ENCODE results near the gene PRELP. TPM values are rescaled to one million over a fixed set of nuclear protein-coding genes. Genes with fewer than 3 reads are reported as not detected.

Gene PRELP
- total RNA-seq, 6 experiments from 2014 or later: 3.8 to 10.8 (median 5.4) TPM

DNA sequence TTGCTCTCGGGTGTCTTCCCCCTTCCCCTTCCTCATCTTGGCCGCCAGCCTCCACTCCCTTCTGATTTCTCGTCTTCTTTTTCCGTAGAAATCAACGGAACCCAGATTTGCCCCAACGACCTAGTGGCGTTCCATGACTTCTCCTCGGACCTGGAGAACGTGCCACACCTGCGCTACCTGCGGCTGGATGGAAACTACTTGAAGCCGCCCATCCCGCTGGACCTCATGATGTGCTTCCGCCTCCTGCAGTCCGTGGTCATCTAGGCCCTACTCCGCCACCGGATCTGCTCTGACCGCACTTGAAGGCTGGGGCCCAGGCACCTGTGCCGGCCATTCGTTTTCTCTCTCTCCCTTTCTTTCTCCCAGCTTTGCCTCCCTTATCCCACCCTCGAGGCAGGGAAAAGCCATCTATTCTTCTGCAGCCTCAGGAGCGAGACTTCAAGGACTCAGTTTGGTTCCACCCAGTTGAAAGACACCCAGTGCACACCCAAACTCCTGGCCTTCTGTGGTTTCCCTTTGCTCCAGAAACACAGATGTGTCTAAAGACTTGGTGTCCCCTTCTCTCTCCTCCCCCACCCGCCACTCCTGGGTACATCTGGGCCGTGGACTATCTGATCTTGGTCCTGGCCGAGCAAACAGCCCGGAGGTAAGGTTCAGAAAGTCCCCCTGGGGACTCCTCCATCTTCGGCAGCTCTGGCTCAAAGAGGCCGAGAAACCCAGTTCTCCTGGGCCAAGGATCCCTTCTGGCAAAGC lies 11.2 kb downstream of the PRELP start:
- Histone ChIP-seq H3K9me3 (no peaks in the 10 kb centered on the region), H3K36me3 (no peaks in the 10 kb centered on the region), H3K4me3 (no peak overlapping the region), H3K4me1 (no peaks in the 10 kb centered on the region), H3K27me3 (no peaks in the 10 kb centered on the region), H3K27ac (peak overlapping the region in 1 of 3 donors; percentile 10)
- TF ChIP-seq, protein P1, sequence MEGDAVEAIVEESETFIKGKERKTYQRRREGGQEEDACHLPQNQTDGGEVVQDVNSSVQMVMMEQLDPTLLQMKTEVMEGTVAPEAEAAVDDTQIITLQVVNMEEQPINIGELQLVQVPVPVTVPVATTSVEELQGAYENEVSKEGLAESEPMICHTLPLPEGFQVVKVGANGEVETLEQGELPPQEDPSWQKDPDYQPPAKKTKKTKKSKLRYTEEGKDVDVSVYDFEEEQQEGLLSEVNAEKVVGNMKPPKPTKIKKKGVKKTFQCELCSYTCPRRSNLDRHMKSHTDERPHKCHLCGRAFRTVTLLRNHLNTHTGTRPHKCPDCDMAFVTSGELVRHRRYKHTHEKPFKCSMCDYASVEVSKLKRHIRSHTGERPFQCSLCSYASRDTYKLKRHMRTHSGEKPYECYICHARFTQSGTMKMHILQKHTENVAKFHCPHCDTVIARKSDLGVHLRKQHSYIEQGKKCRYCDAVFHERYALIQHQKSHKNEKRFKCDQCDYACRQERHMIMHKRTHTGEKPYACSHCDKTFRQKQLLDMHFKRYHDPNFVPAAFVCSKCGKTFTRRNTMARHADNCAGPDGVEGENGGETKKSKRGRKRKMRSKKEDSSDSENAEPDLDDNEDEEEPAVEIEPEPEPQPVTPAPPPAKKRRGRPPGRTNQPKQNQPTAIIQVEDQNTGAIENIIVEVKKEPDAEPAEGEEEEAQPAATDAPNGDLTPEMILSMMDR (IDR thresholded peaks at IDR 0.05): no peak
- no peak for TF ChIP-seq POLR2A (IDR thresholded peaks at IDR 0.05)
- intact Hi-C loops (cut with DNase I): loop anchor here (5.0 to 10.0 kb wide), 2 partner anchors 144 to 212 kb away; no protein-coding TSS in a partner anchor
- ATAC-seq (no peak), DNase-seq (no peak)
- WGBS (ENCODE audit: insufficient coverage, low coverage, low lambda C conversion rate, missing lambda C conversion rate): 73% methylated on average over 15 of the region's 28 CpGs

DNA sequence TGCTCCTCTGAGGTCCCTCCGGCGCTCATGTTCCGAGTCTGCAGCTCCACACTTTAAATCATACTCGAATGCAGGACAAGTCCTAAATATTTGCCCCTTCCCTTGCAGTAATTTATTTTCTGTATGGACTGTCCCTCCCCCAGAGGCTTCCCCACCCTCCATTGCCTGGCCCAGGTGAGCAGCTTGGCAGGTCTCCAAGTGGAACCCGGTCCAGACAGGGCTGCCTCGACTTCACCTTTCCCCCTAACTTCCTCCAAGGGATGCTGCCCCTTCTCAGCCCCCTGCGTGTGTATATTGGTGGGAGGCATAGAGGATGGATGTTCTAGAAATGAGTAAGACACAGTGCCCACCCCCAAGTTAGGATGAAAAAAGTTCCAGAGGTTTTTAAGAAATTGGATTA lies 12.9 kb downstream of the PRELP start:
- no peak overlapping the region for H3K27ac ChIP-seq
- DNase-seq (no peak), ATAC-seq (no peak)
- TF ChIP-seq, protein P1 (IDR thresholded peaks at IDR 0.05): no peak
- TF ChIP-seq POLR2A (IDR thresholded peaks at IDR 0.05): no peak
- intact Hi-C loops (cut with DNase I): loop anchor here (5.0 to 10.0 kb wide), 2 partner anchors 146 to 214 kb away; no protein-coding TSS in a partner anchor
- no peaks in the 10 kb centered on the region for H3K9me3 ChIP-seq
- no peak overlapping the region for H3K4me3 ChIP-seq
- H3K27me3 ChIP-seq: no peaks in the 10 kb centered on the region
- no peaks in the 10 kb centered on the region for H3K4me1 ChIP-seq
- H3K36me3 ChIP-seq: no peaks in the 10 kb centered on the region
- 60% methylated on average over 7 of the region's 7 CpGs for WGBS (ENCODE audit: insufficient coverage, low coverage, low lambda C conversion rate, missing lambda C conversion rate)

DNA sequence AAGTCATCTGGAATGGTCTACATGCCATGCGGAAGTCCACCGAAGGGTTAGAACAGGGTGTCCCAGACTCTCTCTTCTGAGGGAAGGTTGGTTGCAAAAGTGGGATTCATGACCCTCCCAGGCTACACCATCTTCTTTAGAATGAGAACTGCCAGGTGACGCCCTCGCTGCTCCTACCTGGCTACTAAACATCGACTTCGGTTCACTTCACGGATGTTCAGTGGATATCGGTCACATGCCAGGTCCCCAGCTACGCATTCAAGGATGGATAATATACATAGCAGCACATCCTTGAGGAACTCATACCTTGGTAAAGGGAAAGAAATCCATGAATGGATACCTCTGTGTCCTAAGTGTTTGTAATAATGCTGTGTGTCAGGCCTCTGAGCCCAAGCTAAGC lies 15.0 kb downstream of the PRELP start:
- Histone ChIP-seq H3K4me1 (no peaks in the 10 kb centered on the region), H3K9me3 (no peaks in the 10 kb centered on the region), H3K36me3 (no peaks in the 10 kb centered on the region), H3K27ac (no peak overlapping the region), H3K4me3 (no peak overlapping the region), H3K27me3 (no peaks in the 10 kb centered on the region)
- ATAC-seq: no peak
- 92% methylated on average over 5 of the region's 9 CpGs for WGBS (ENCODE audit: insufficient coverage, low coverage, low lambda C conversion rate, missing lambda C conversion rate)
- intact Hi-C loops (cut with DNase I): loop anchor here in 1 of 2 donors (5.0 kb wide), 1 partner anchor 143 kb away; no protein-coding TSS in a partner anchor
- DNase-seq: no peak
- TF ChIP-seq POLR2A (IDR thresholded peaks at IDR 0.05): no peak
- TF ChIP-seq, protein P1 (IDR thresholded peaks at IDR 0.05): no peak

DNA sequence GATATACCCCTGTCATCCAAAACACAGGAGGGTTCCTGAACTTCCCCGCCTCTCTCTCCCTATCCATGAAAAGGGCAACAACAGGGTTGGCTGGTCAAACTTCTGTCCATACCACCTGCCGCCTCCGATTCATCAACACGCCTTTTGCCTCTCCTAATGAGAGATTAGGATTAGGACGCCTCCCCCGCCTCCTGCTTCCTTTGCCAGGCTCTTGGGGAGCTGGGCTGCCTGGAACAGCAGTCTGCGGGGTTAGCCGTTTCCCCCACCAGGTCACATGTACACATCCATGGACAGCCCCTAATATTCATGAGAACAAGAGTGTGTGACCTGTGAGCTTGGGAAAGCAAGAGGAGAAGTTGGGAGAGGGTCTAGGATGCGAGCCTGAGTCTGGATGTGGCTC lies 16.1 kb downstream of the PRELP start:
- WGBS (ENCODE audit: insufficient coverage, low coverage, low lambda C conversion rate, missing lambda C conversion rate): 65% methylated on average over 9 of the region's 9 CpGs
- Histone ChIP-seq H3K27me3 (no peaks in the 10 kb centered on the region), H3K36me3 (no peaks in the 10 kb centered on the region), H3K4me1 (no peaks in the 10 kb centered on the region), H3K4me3 (no peak overlapping the region), H3K9me3 (no peaks in the 10 kb centered on the region), H3K27ac (no peak overlapping the region)
- no peak for ATAC-seq
- intact Hi-C loops (cut with DNase I): loop anchor here in 1 of 2 donors (5.0 kb wide), 1 partner anchor 144 kb away; no protein-coding TSS in a partner anchor
- no peak for TF ChIP-seq POLR2A (IDR thresholded peaks at IDR 0.05)
- TF ChIP-seq, protein P1 (IDR thresholded peaks at IDR 0.05): no peak
- DNase-seq: no peak
